ENCODE results near the gene FAAH. TPM values are rescaled to one million over a fixed set of nuclear protein-coding genes. Genes with fewer than 3 reads are reported as not detected.

Gene FAAH
- total RNA-seq, 2 donors from 2014 or later: 6.3 to 10.5 TPM

GRCh38 chr1:46456411-46456963 lies 62.4 kb downstream of the FAAH start:
- H3K4me1 ChIP-seq: no peaks in the 10 kb centered on the region
- no peaks in the 10 kb centered on the region for H3K9me3 ChIP-seq
- no peak overlapping the region for H3K4me3 ChIP-seq
- DNase-seq (ENCODE audit: low spot score): no peak
- H3K27ac ChIP-seq: no peak overlapping the region
- no peak for TF ChIP-seq CTCF (IDR thresholded peaks at IDR 0.05)
- no peaks in the 10 kb centered on the region for H3K27me3 ChIP-seq
- no peaks in the 10 kb centered on the region for H3K36me3 ChIP-seq

GRCh38 chr1:46457178-46457577 lies 63.1 kb downstream of the FAAH start:
- Histone ChIP-seq H3K4me3 (no peak overlapping the region), H3K4me1 (no peaks in the 10 kb centered on the region), H3K36me3 (no peaks in the 10 kb centered on the region), H3K27me3 (no peaks in the 10 kb centered on the region), H3K9me3 (no peaks in the 10 kb centered on the region), H3K27ac (no peak overlapping the region)
- TF ChIP-seq CTCF (IDR thresholded peaks at IDR 0.05): no peak
- DNase-seq (ENCODE audit: low spot score): no peak

GRCh38 chr1:46458190-46458589 lies 64.1 kb downstream of the FAAH start:
- H3K36me3 ChIP-seq: no peaks in the 10 kb centered on the region
- no peaks in the 10 kb centered on the region for H3K27me3 ChIP-seq
- no peaks in the 10 kb centered on the region for H3K9me3 ChIP-seq
- H3K4me1 ChIP-seq: no peaks in the 10 kb centered on the region
- H3K4me3 ChIP-seq: no peak overlapping the region
- no peak for TF ChIP-seq CTCF (IDR thresholded peaks at IDR 0.05)
- no peak for DNase-seq (ENCODE audit: low spot score)
- H3K27ac ChIP-seq: no peak overlapping the region

GRCh38 chr1:46458846-46459245 lies 64.7 kb downstream of the FAAH start:
- no peak for TF ChIP-seq CTCF (IDR thresholded peaks at IDR 0.05)
- Histone ChIP-seq H3K4me3 (no peak overlapping the region), H3K27ac (no peak overlapping the region), H3K9me3 (no peaks in the 10 kb centered on the region), H3K36me3 (no peaks in the 10 kb centered on the region), H3K27me3 (no peaks in the 10 kb centered on the region), H3K4me1 (no peaks in the 10 kb centered on the region)
- no peak for DNase-seq (ENCODE audit: low spot score)

GRCh38 chr1:46459315-46459714 lies 65.2 kb downstream of the FAAH start:
- no peak overlapping the region for H3K4me3 ChIP-seq
- no peaks in the 10 kb centered on the region for H3K36me3 ChIP-seq
- no peak for TF ChIP-seq CTCF (IDR thresholded peaks at IDR 0.05)
- no peaks in the 10 kb centered on the region for H3K27me3 ChIP-seq
- DNase-seq (ENCODE audit: low spot score): no peak
- H3K9me3 ChIP-seq: no peaks in the 10 kb centered on the region
- H3K27ac ChIP-seq: no peak overlapping the region
- H3K4me1 ChIP-seq: no peaks in the 10 kb centered on the region
